ENCODE data around the gene TGM4.

TGM4 gene

GRCh38 chr3:44913868-44914468 lies 39.6 kb downstream of the TGM4 start:
- no peaks in the 10 kb centered on the region for H3K4me1 Mint-ChIP-seq (ENCODE audit: low read depth)
- H3K27ac Mint-ChIP-seq = no peak overlapping the region
- no peak overlapping the region for H3K4me3 Mint-ChIP-seq
- H3K27me3 Mint-ChIP-seq (ENCODE audit: low read depth) = peaks cover 8% of the 10 kb centered on the region
- DNase-seq (ENCODE audit: low spot score) = peak; percentile 38
- H3K36me3 Mint-ChIP-seq (ENCODE audit: low read depth) = no peaks in the 10 kb centered on the region
- peaks cover 3% of the 10 kb centered on the region for H3K9me3 Mint-ChIP-seq

DNA sequence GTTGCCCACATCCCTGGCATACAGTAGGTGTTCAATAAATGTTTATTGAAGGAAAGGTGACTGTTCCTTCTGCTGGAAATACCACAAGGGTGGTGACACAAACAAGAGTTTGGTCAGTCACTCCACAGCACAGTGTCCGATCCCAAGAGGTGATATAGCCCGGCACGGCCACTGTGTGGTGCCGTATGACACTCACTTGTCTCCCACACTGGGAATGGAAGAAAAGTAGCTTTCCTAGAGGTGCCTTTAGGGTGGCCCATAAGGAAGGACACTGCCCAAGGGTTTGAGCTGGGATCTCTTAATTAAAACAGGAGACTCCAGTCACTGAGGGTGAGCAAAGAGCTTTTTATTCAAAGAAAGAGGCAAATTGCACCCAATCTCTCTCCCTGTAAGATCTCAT lies 40.5 kb downstream of the TGM4 start:
- Mint-ChIP-seq H3K27ac (no peak overlapping the region), H3K36me3 (ENCODE audit: low read depth) (no peaks in the 10 kb centered on the region), H3K4me3 (no peak overlapping the region), H3K27me3 (ENCODE audit: low read depth) (peaks cover 3% of the 10 kb centered on the region), H3K9me3 (no peaks in the 10 kb centered on the region), H3K4me1 (ENCODE audit: low read depth) (no peaks in the 10 kb centered on the region)
- DNase-seq (ENCODE audit: low spot score) = no peak

DNA sequence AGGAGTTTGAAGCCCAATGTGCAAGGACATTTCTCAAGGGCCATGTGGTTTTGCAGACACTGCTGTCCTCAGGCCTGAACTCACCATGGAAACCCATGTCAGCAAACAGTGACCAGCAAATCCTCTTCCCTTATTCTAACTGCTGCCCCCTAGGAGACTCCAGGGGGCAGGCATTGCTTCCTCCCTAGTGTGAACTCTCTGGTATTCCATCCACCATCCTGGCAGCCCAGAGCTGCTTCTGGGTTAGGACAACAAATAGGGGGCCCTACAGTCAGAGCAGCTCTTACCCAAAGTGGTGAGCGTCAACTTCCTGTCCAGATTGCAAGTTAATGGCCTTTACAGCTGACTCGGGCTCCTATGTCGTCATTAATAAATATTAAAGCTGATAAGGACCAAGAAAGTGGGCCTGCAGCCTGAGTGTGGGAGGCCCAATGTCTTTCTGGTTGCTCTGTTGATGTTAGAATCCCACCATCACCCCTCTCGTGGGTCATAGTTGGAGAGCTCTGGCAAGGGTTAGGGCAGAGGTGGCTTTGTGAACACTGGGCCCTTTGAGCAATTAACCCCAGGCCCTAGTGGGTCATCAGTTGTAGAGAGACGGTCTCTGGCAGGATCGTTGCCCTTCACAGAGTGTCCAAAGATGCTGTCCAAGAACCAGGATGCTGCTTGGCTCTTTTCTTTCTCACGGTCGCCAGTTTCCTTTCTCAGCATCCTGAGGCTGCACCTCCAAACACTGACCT lies 41.5 kb downstream of the TGM4 start:
- no peaks in the 10 kb centered on the region for H3K36me3 Mint-ChIP-seq (ENCODE audit: low read depth)
- DNase-seq (ENCODE audit: low spot score) = no peak

GRCh38 chr3:44918087-44918486 lies 43.7 kb downstream of the TGM4 start:
- Mint-ChIP-seq H3K4me1 (ENCODE audit: low read depth) (no peaks in the 10 kb centered on the region), H3K27me3 (ENCODE audit: low read depth) (no peaks in the 10 kb centered on the region), H3K27ac (no peak overlapping the region), H3K36me3 (ENCODE audit: low read depth) (peaks cover 2% of the 10 kb centered on the region), H3K9me3 (no peaks in the 10 kb centered on the region), H3K4me3 (no peak overlapping the region)
- no peak for DNase-seq (ENCODE audit: low spot score)

More for the DNA sequence above, 41.5 kb downstream of the TGM4 start:
- Mint-ChIP-seq H3K9me3 (no peaks in the 10 kb centered on the region), H3K27ac (no peak overlapping the region), H3K4me3 (no peak overlapping the region), H3K4me1 (ENCODE audit: low read depth) (no peaks in the 10 kb centered on the region), H3K27me3 (ENCODE audit: low read depth) (peaks cover 3% of the 10 kb centered on the region)

DNA sequence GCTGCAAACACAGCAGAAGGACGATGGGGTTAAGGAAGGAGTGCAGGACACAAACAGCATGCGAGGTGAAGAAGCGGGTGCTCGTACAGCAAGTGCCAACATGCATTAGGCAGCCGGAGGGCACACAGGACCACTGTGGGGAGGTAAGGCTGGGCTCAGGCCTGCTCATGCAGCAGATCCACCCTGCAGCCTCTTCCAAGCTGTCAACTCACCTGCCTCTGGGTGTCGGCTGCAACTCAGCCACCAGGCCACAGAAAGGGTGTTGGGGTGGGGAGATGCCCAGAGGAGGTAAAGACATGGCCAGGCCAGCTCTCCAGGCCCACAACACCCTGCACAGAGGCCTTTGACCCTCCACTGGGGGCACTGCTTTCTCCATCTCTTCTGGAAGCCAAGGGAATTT lies 44.2 kb downstream of the TGM4 start:
- Mint-ChIP-seq H3K36me3 (ENCODE audit: low read depth) (peaks cover 2% of the 10 kb centered on the region), H3K4me1 (ENCODE audit: low read depth) (no peaks in the 10 kb centered on the region), H3K27ac (no peak overlapping the region), H3K9me3 (no peaks in the 10 kb centered on the region), H3K27me3 (ENCODE audit: low read depth) (no peaks in the 10 kb centered on the region), H3K4me3 (no peak overlapping the region)
- DNase-seq (ENCODE audit: low spot score) = no peak

GRCh38 chr3:44920081-44920480 lies 45.7 kb downstream of the TGM4 start:
- Mint-ChIP-seq H3K4me1 (ENCODE audit: low read depth) (no peaks in the 10 kb centered on the region), H3K27ac (no peak overlapping the region), H3K27me3 (ENCODE audit: low read depth) (no peaks in the 10 kb centered on the region), H3K4me3 (no peak overlapping the region), H3K36me3 (ENCODE audit: low read depth) (peaks cover 2% of the 10 kb centered on the region), H3K9me3 (no peaks in the 10 kb centered on the region)
- no peak for DNase-seq (ENCODE audit: low spot score)

DNA sequence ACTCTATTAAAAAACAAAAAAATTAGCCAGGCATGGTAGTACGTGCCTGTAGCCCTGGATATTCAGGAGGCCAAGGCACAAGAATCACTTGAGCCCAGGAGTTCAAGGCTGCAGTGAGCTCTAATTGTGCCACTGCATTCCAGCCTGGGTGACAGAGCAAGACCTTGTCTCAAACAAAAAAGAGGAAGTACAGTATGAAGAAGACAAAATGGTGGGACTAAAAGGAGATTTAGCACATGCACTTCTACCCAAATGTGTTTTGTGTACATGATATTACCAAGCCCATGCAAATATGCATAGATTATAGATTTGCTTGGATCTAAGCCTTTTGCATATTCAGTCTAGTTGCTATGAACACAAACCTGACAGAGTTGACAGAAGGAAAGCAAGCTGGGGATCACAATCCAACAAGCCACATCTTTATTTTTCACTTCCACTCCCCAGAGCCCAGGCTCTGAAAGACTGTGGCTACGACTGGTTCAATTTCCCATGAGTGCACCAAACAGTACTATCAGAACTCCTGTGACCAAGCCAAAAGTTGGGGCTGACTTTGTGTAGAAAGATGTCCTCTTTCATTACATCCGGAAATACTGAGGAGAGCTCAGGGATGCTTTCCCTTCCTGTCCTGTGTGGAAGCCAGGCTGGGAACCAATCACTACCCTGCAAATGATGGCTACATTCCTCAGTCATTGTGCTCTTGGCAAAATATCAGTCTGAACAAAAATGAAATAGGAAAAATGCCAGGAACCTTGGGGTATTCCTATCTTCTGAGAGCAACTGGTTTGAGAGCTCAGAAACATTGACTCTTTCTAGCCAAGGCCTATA lies 49.4 kb downstream of the TGM4 start:
- H3K27ac Mint-ChIP-seq = no peak overlapping the region
- no peak overlapping the region for H3K4me3 Mint-ChIP-seq
- H3K27me3 Mint-ChIP-seq (ENCODE audit: low read depth) = no peaks in the 10 kb centered on the region
- no peak for DNase-seq (ENCODE audit: low spot score)
- no peaks in the 10 kb centered on the region for H3K9me3 Mint-ChIP-seq
- H3K4me1 Mint-ChIP-seq (ENCODE audit: low read depth) = no peaks in the 10 kb centered on the region
- H3K36me3 Mint-ChIP-seq (ENCODE audit: low read depth) = peaks cover 13% of the 10 kb centered on the region

GRCh38 chr3:44924457-44925084 lies 50.2 kb downstream of the TGM4 start:
- DNase-seq (ENCODE audit: low spot score) = no peak
- Mint-ChIP-seq H3K4me1 (ENCODE audit: low read depth) (no peaks in the 10 kb centered on the region), H3K4me3 (no peak overlapping the region), H3K27me3 (ENCODE audit: low read depth) (no peaks in the 10 kb centered on the region), H3K27ac (no peak overlapping the region), H3K9me3 (no peaks in the 10 kb centered on the region), H3K36me3 (ENCODE audit: low read depth) (peaks cover 17% of the 10 kb centered on the region)

GRCh38 chr3:44926172-44926571 lies 51.8 kb downstream of the TGM4 start:
- H3K4me3 Mint-ChIP-seq = no peak overlapping the region
- H3K27me3 Mint-ChIP-seq (ENCODE audit: low read depth) = no peaks in the 10 kb centered on the region
- no peaks in the 10 kb centered on the region for H3K9me3 Mint-ChIP-seq
- H3K27ac Mint-ChIP-seq = no peak overlapping the region
- H3K4me1 Mint-ChIP-seq (ENCODE audit: low read depth) = no peaks in the 10 kb centered on the region
- DNase-seq (ENCODE audit: low spot score) = no peak
- H3K36me3 Mint-ChIP-seq (ENCODE audit: low read depth) = peaks cover 17% of the 10 kb centered on the region

DNA sequence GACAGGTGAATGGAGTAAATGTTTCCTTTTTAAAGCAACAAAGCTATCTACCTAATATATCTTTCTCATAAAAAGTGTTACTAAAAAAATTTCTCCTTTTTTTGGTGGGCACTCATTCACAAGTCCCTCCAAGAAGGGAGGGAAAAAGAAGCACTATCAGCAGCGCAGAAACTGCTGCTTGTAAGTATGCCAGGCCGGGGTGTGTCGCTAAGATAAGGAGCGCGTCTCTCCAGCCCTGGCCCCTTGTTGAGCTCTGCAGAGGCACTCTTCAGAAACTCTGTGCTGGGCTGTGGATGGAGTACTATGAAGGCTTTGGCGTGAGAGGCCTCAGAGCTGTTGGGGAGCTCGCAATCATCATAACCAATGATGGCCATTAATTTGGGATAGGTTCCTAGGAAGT lies 52.5 kb downstream of the TGM4 start:
- Mint-ChIP-seq H3K4me3 (no peak overlapping the region), H3K27ac (no peak overlapping the region), H3K4me1 (ENCODE audit: low read depth) (no peaks in the 10 kb centered on the region), H3K36me3 (ENCODE audit: low read depth) (peaks cover 16% of the 10 kb centered on the region), H3K9me3 (no peaks in the 10 kb centered on the region), H3K27me3 (ENCODE audit: low read depth) (no peaks in the 10 kb centered on the region)
- no peak for DNase-seq (ENCODE audit: low spot score)

- H3K36me3 Mint-ChIP-seq (ENCODE audit: low read depth) = peaks cover 16% of the 10 kb centered on the region
- no peaks in the 10 kb centered on the region for H3K4me1 Mint-ChIP-seq (ENCODE audit: low read depth)
- no peak overlapping the region for H3K27ac Mint-ChIP-seq
- H3K4me3 Mint-ChIP-seq = no peak overlapping the region
- no peaks in the 10 kb centered on the region for H3K27me3 Mint-ChIP-seq (ENCODE audit: low read depth)
- H3K9me3 Mint-ChIP-seq = no peaks in the 10 kb centered on the region
- no peak for DNase-seq (ENCODE audit: low spot score)
These were observed 53.0 kb downstream of the TGM4 start for GRCh38 chr3:44927371-44927770.

DNA sequence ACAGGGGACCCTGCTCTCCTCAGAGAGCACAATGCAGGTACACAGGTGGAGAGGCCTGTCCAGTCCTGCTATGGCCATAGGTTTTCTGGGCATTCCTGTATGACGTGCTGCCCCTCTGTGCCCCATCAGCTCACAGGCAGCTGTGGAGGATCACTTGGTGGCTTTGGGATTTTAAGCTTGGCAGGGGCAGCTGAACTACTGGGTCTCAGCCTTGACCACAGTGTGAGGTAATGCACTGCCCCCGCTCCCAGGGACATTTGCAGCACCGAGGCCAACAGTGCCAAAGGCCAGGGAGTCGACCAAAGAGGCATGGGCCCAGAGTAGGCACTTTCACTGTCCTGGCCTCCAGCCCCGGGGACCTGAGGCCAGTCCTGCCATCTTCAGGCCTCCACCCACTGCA lies 55.4 kb downstream of the TGM4 start:
- H3K9me3 Mint-ChIP-seq = no peaks in the 10 kb centered on the region
- H3K27me3 Mint-ChIP-seq (ENCODE audit: low read depth) = no peaks in the 10 kb centered on the region
- H3K4me1 Mint-ChIP-seq (ENCODE audit: low read depth) = peaks cover 8% of the 10 kb centered on the region
- DNase-seq (ENCODE audit: low spot score) = no peak
- H3K4me3 Mint-ChIP-seq = no peak overlapping the region
- no peak overlapping the region for H3K27ac Mint-ChIP-seq
- H3K36me3 Mint-ChIP-seq (ENCODE audit: low read depth) = peaks cover 26% of the 10 kb centered on the region

DNA sequence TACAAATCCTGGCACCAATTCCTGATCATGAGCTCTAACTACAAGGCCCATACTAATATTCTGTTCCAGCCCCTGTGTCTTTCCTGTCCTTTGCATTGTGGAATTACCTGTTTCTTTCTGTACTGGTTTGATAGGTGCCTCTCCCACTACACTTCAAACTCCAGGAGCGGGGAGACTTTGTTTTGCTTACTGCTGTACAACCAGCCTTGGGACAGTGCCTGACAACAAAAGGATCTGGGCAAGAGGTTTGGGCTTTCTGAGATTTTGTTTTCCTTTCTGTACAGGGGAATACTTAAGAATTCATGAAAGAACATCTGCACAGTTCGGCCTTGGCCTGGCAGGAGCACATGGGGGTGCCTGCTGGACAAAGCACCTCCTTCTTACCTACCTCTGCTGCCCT lies 56.5 kb downstream of the TGM4 start:
- Mint-ChIP-seq H3K4me1 (ENCODE audit: low read depth) (peaks cover 11% of the 10 kb centered on the region), H3K27me3 (ENCODE audit: low read depth) (no peaks in the 10 kb centered on the region), H3K4me3 (no peak overlapping the region), H3K9me3 (no peaks in the 10 kb centered on the region), H3K36me3 (ENCODE audit: low read depth) (peaks cover 23% of the 10 kb centered on the region), H3K27ac (no peak overlapping the region)
- no peak for DNase-seq (ENCODE audit: low spot score)

- DNase-seq (ENCODE audit: low spot score) = no peak
- peaks cover 27% of the 10 kb centered on the region for H3K36me3 Mint-ChIP-seq (ENCODE audit: low read depth)
- no peak overlapping the region for H3K27ac Mint-ChIP-seq
- no peak overlapping the region for H3K4me3 Mint-ChIP-seq
- peaks cover 18% of the 10 kb centered on the region for H3K4me1 Mint-ChIP-seq (ENCODE audit: low read depth)
- no peaks in the 10 kb centered on the region for H3K9me3 Mint-ChIP-seq
- H3K27me3 Mint-ChIP-seq (ENCODE audit: low read depth) = no peaks in the 10 kb centered on the region
These were observed 57.4 kb downstream of the TGM4 start for GRCh38 chr3:44931791-44932190.

Data from T-helper 2 cell treated with Interferon-gamma antibody and Interleukin-4, amounts not matched to agents 5 μg/mL and 100 μg/mL, for 36 hours (primary cell).